HepG2 (cell line): ENCODE data around the gene PRKCB. TPM values are rescaled to one million over a fixed set of nuclear protein-coding genes. Genes with fewer than 3 reads are reported as not detected.
A peak's percentile ranks its signal among the peaks of the same experiment; 100 is the strongest.

Experiments used
- CEBPB ChIP-seq: IDR thresholded peaks from 2 replicates; pipeline ENCODE4 v1.6.1; 2011; ENCODE audit warnings: low read depth, low read length, improper control_type of control experiment, borderline replicate concordance
- GATAD1 ChIP-seq: IDR thresholded peaks from 2 replicates; pipeline ENCODE4 v1.6.1; 2016; ENCODE audit warnings: missing genetic modification reagents, missing compliant biosample characterization
- JDP2 ChIP-seq: sonication (generic); formaldehyde crosslinking; IDR thresholded peaks from 2 replicates; pipeline ENCODE4 v1.8.1; 2022; ENCODE audit warnings: missing genetic modification reagents, borderline replicate concordance
- KAT8 ChIP-seq: IDR thresholded peaks from 2 replicates; pipeline ENCODE4 v1.6.1; 2016; ENCODE audit warnings: missing genetic modification reagents, missing compliant biosample characterization
- KDM2A ChIP-seq: sonication (generic); formaldehyde crosslinking; IDR thresholded peaks from 2 replicates; pipeline ENCODE4 v1.4.0; 2020; ENCODE audit warnings: low read depth, missing genetic modification reagents, borderline replicate concordance
- KIAA2018 ChIP-seq: sonication (generic); formaldehyde crosslinking; IDR thresholded peaks from 2 replicates; pipeline ENCODE4 v1.5.0; 2020; ENCODE audit warnings: mild to moderate bottlenecking, missing genetic modification reagents, borderline replicate concordance
- KLF9 ChIP-seq: IDR thresholded peaks from 2 replicates; pipeline ENCODE4 v1.6.1; 2016; ENCODE audit warnings: low read depth
- NCOA1 ChIP-seq: sonication (generic); formaldehyde crosslinking; IDR thresholded peaks from 2 replicates; pipeline ENCODE4 v1.9.0; 2021; ENCODE audit warnings: missing genetic modification reagents
- POLR2G ChIP-seq: fragments of 200-400 bp; formaldehyde crosslinking; IDR thresholded peaks from 2 replicates; pipeline ENCODE4 v1.6.1; 2018; ENCODE audit warnings: mild to moderate bottlenecking, low read depth, low read length, moderate library complexity
- RAD21 ChIP-seq: fragments of 450-650 bp; formaldehyde crosslinking; IDR thresholded peaks from 2 replicates; pipeline ENCODE4 v1.5.0; 2020; ENCODE audit warnings: mild to moderate bottlenecking
- REL ChIP-seq: sonication (generic); formaldehyde crosslinking; conservative IDR thresholded peaks from 2 replicates; pipeline ENCODE4 v1.8.0; 2022; ENCODE audit warnings: mild to moderate bottlenecking, missing genetic modification reagents, moderate library complexity
- THAP8 ChIP-seq: sonication (generic); formaldehyde crosslinking; IDR thresholded peaks from 2 replicates; pipeline ENCODE4 v1.5.1; 2020; ENCODE audit warnings: missing genetic modification reagents, mild to moderate bottlenecking, borderline replicate concordance
- U2AF1 ChIP-seq: fragments of 200-400 bp; formaldehyde crosslinking; optimal IDR thresholded peaks from 2 replicates; pipeline ENCODE3; 2017; ENCODE audit warnings: mild to moderate bottlenecking, low read depth, low read length
- ZEB1 ChIP-seq: IDR thresholded peaks from 2 replicates; pipeline ENCODE4 v1.6.1; 2012; ENCODE audit warnings: mild to moderate bottlenecking, low read depth, inconsistent platforms; ENCODE audit not compliant: insufficient replicate concordance
- ZFP36 ChIP-seq: fragments of 150-350 bp; IDR thresholded peaks from 2 replicates; pipeline ENCODE4 v1.6.1; 2018; ENCODE audit warnings: borderline replicate concordance, low read length, low read depth; ENCODE audit not compliant: partially characterized antibody
- ZNF24 ChIP-seq: fragments of 450-650 bp; IDR thresholded peaks from 2 replicates; pipeline ENCODE4 v1.6.1; 2017; ENCODE audit warnings: antibody characterized with exemption, mild to moderate bottlenecking
- ZNF281 ChIP-seq: sonication (generic); formaldehyde crosslinking; IDR thresholded peaks from 2 replicates; pipeline ENCODE4 v1.4.0; 2020; ENCODE audit warnings: missing genetic modification reagents, borderline replicate concordance
- ZNF670 ChIP-seq: sonication (generic); formaldehyde crosslinking; IDR thresholded peaks from 2 replicates; pipeline ENCODE4 v1.8.0; 2022; ENCODE audit warnings: mild to moderate bottlenecking, missing genetic modification reagents, borderline replicate concordance
- ZNF768 ChIP-seq: sonication (generic); formaldehyde crosslinking; IDR thresholded peaks from 2 replicates; pipeline ENCODE4 v1.4.0; 2020; ENCODE audit warnings: missing genetic modification reagents
- ZNF776 ChIP-seq: sonication (generic); formaldehyde crosslinking; IDR thresholded peaks from 2 replicates; pipeline ENCODE4 v1.4.0; 2020; ENCODE audit warnings: mild to moderate bottlenecking, missing genetic modification reagents
- ZNF788 ChIP-seq: sonication (generic); formaldehyde crosslinking; IDR thresholded peaks from 2 replicates; pipeline ENCODE4 v1.5.0; 2020; ENCODE audit warnings: mild to moderate bottlenecking, missing genetic modification reagents, borderline replicate concordance
- polyA plus RNA-seq, 8 experiments: library from polyadenylated mRNA; depleted of rRNA in 3 of 8; stranded (reverse) in 7 of 8; unstranded in 1 of 8; fragments of >200 nt; fragmentation: Illumina TruSeq in 4 of 8; extraction: Trizol in 4 of 8; gene quantifications; 2 replicates each; pipeline versions ENCODE4 v1.2.1 to v1.2.3, GENCODE V29; 2011 to 2016; ENCODE audit warnings: low read depth in 4 of 8, missing spikeins in 1 of 8, mixed read lengths in 1 of 8; ENCODE audit not compliant: insufficient read depth in 1 of 8
- total RNA-seq, 5 experiments: library from RNA; depleted of rRNA; stranded (reverse); fragments of >200 nt; fragmentation: Illumina TruSeq; extraction: Trizol; gene quantifications; 2 replicates each; pipeline ENCODE4 v1.2.3, GENCODE V29; 2016; ENCODE audit warnings: low read depth in 1 of 5

Gene PRKCB
- total and polyA plus RNA-seq, 2 of the 13 experiments (the other 11 are each of a cell fraction or from before 2014, with no cell fraction given): 0.01 TPM; not detected in 1

- TF ChIP-seq KIAA2018 (CRISPR knock-in tag): no peak
- TF ChIP-seq THAP8 (CRISPR knock-in tag): no peak
- no peak for TF ChIP-seq ZNF24
- TF ChIP-seq KDM2A (CRISPR knock-in tag): 0 out of 2 replicates have a peak, but pooled peaks have one; percentile 33
- no peak for TF ChIP-seq ZNF768 (CRISPR knock-in tag)
- TF ChIP-seq KLF9 (CRISPR knock-in tag): no peak
- TF ChIP-seq U2AF1: no peak
- TF ChIP-seq JDP2 (CRISPR knock-in tag): no peak
- TF ChIP-seq ZEB1: no peak
- TF ChIP-seq ZNF670: no peak
- TF ChIP-seq NCOA1: no peak
- no peak for TF ChIP-seq ZNF788 (CRISPR knock-in tag)
- TF ChIP-seq CEBPB: 0 out of 2 replicates have a peak, but pooled peaks have one; percentile 28
- TF ChIP-seq REL: no peak
- TF ChIP-seq ZFP36: peak; percentile 42
- no peak for TF ChIP-seq ZNF776 (CRISPR knock-in tag)
- TF ChIP-seq RAD21 (CRISPR knock-in tag): peak; percentile 88
- no peak for TF ChIP-seq KAT8 (CRISPR knock-in tag)
- TF ChIP-seq ZNF281 (CRISPR knock-in tag): no peak
- TF ChIP-seq POLR2G: no peak
- no peak for TF ChIP-seq GATAD1 (CRISPR knock-in tag)
Observed at GRCh38 chr16:24036614-24037013, 200.8 kb downstream of the PRKCB start (continued).
